NCI-H128 (cell line): ENCODE results near the gene KCNG2.

ENCODE experiments used
- DNase-seq: peaks from one replicate; lab custom pipeline; 2025; ENCODE audit not compliant: unreplicated experiment; lab: John Stamatoyannopoulos, UW

Gene KCNG2

DNA sequence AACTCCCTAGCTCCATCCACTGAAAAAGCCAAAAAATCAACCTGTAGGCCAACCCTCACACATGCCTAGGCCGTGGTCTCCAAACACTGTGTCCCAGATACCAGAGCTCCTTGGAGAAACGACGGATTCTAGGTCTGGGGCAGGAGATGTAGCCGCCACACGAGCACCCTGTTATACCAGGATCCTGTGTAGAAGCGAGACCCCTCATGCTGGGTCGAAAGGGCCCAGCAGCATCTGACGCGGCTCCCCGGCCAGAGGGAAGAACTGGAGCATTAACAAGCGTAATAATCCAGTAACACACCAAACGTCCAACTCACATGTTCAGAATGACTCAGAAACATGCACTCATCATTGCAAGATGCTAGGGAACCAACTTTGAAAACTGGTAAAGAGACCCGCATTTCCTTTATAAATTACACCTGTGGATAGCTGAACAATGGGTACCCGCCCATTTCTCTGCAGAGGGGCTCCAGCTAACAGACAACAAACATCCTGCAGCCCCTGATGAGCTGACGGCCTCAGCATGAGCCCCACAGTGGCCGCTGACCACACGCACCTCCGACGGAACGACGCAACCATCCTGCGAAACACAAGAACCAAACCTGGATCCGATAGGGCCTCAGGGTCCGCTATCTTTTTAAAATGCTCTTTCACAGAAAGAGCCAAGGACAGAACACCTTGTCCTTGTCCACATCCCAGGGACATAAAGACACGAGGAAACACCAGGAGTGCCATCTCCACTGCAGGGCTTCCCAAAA lies 139.5 kb downstream of the KCNG2 start:
- no peak for DNase-seq

GRCh38 chr18:79938196-79938595 lies 140.5 kb downstream of the KCNG2 start:
- DNase-seq = no peak

DNA sequence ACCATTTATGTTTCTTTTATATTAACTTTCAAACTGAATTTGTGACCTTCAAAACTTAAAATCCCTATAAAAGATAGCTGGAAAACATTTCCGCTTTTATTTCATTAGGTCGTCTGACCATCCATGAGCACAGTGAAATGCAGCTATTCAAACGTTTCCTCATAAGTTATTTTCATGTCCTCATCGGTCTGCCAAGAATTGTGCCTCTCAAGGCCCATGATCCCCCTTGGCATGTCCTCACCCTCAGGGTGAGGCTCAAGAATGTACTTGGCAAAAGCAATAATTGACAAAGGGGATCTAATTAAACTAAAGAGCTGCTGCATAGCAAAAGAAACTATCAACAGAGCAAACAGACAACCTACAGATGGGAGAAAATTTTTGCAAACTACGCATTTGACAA lies 141.4 kb downstream of the KCNG2 start:
- no peak for DNase-seq

- no peak for DNase-seq
Measured at GRCh38 chr18:79940126-79940813, 142.5 kb downstream of the KCNG2 start.

DNA sequence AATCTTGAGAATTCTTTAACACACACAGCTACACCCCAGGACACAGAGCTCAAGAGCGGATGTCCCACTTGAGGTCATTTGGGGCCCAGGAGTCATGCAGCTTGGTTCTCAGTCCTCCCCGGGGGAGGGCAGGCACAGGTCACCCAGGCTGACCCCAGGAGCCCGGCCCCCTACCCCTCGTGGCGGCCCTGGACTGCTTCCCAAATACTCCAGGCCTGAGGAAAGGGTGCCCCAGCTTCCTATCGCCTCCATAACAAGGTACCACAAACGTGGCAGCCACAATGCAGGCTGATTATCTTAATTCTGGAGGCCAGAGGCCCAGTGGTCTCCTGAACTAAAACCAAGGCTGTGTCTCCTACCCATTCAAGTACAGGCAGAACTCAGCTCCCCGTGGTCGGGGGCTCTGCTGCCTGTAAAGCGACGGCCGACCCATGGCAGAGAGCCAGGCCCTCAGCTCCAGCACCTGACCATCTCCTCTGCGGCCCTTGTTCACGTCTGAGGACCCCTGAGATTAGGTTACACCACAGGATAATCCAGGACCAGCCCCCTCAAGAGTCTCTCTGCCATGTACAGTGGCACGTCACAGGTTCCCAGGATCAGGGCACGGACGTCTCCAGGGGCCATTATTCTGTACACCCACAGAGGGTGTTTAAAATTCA lies 143.2 kb downstream of the KCNG2 start:
- DNase-seq = no peak

DNA sequence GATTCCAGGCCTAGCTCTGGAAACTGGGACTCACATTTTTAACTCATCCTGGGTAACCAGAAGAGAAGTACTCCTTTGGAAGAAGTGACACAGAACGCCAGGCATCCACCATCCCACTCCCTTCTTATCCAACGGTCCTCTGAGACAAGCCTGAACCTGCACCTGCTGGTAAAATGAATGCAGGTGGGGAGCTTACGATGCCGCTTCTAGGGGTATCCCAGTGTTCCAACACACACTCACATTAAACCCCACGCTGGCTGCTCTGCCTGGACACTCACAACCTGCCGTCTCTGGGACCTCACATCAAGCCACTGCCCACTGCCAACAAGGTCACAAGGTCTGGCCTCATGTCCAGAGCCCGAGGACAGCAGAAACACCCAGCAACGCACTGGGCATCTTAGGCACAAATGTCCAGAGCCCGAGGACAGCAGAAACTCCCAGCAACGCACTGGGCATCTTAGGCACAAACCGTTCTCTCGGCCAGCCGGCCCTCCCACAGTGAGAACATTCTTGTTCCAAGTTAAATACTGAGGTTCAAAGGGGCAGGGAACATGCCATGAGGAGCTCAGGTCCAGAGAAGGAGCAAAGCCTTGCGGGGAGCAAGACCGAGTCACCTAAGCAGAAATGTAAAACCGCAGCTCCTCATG lies 143.9 kb downstream of the KCNG2 start:
- no peak for DNase-seq

DNA sequence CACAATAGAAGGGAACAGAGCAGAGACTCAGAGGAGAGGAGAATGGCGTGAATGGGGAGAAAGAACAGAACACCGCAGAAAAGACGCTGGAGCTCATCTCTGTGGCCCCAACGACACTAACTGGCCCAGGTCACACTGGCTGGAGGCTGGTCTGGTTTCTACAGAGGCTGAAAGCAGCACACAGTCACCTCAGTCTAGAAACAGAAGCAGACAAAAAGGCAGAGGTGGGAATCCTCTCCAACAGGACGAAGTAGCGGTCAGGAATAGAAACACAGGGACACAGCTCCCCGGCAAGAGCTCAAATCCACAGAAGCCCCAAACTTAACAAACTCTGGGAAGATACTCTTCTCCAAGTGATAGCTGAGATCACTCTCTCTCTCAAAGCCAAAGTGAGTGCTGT lies 144.5 kb downstream of the KCNG2 start:
- DNase-seq = no peak

GRCh38 chr18:79942786-79943607 lies 145.3 kb downstream of the KCNG2 start:
- no peak for DNase-seq

DNA sequence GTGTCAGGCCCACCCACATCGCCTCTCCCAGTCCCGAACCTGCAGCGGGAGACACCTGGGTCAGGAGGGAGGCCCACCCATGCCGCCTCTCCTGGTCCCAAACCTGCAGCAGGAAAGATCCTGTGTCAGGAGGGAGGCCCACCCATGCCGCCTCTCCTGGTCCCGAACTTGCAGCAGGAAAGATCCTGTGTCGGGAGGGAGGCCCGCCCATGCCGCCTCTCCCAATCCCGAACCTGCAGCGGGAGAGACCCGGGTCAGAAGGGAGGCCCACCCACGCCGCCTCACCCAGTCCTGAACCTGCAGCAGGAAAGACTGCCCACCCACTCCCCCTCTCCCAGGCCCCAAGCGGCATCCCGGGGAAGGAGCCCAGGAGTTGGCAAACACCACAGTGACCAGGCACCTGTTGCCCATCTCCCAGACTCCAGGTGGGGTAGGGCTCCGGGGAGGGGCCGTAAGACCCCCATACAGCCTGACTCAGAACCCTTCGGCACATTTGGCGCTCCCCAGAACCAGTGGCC lies 145.9 kb downstream of the KCNG2 start:
- DNase-seq = no peak

DNA sequence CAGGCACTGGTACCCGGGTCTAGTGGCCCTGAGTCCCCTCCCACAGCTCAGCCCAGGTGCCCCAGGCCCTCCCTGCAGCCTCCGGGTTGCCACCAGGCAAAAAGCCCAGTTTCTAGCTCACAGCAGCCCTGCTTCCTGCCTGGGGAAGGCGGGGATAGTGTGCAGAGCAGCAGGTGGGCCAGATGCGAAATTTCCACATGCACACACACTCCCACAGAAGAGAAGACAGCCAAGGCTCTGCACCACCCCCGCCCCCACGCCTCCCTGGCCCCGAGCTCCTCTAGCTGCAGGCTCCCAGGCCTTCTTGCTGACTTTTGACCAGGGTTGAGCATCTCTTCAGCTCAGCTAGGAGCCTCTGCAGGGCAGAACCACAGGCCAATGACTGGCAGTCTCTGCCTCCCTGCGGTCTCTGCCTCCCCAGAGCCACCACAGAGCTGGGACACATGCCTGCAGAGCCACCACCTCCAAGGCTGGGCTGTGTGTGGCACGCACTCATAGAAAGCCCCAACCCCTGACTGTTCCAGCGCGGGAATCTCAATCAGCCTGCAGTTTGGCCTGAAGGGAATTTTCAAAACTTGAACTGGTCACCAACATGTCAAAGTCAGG lies 146.5 kb downstream of the KCNG2 start:
- DNase-seq = no peak

GRCh38 chr18:79944746-79945117 lies 147.0 kb downstream of the KCNG2 start:
- DNase-seq = no peak

GRCh38 chr18:79945118-79946042 lies 147.6 kb downstream of the KCNG2 start:
- DNase-seq = no peak

- DNase-seq = no peak
Measured at GRCh38 chr18:79947054-79947755, 149.5 kb downstream of the KCNG2 start.

DNA sequence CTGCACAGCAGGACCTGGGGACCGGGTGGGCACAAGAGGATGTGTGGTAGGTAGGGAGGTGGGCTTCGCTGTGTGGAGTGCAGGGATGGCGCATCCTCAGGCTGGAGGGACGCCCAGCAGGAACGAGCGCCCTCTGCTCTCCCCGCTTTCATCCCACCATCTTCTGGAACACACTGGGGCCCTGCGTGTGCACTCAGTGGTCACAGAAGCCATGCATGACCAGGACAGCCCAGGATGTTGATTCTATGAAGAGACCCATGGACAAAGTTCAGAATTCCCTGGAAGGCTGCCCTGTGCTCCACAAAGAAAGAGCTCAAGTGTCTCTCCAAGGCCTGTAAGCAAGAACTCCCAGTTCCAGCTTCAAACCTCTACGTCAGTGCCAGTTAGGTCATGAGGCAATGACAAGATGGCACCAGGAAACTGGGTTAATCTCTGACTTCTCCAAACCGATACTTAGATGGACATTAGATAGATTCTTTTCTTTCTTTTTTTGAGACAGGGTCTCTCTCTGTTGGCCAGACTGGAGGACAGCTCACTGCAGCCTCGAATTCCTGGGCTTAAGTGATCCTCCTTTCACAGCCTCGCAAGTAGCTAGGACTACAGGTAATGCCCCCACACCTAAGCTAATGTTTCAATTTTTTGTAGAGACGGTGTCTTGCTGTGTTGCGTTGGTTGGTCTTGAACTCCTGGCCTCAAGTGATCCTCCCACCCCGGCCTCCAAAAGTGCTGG lies 150.3 kb downstream of the KCNG2 start:
- DNase-seq = no peak

- DNase-seq = no peak
Measured at GRCh38 chr18:79948719-79949411, 151.1 kb downstream of the KCNG2 start.
